Urothelium cell line (cell line): ENCODE data around the gene ANKFY1.
"Not testable (repeated sequence)": the region's sequence is repeated elsewhere in the genome, so short reads cannot be mapped to it uniquely, and the experiment has no call there.

Source experiments
- DNase-seq: peaks from one replicate; pipeline ENCODE4 v3.0.0; 2011; ENCODE audit warnings: low spot score, mixed read lengths
- FAIRE-seq: peaks from 2 replicates; lab custom pipeline; 2011; peaks lifted over from hg19 to GRCh38; lab: Jason Lieb, UNC

ANKFY1 gene

GRCh38 chr17:4258867-4259266 lies 4.9 kb downstream of the ANKFY1 start:
- FAIRE-seq (no peak), DNase-seq (no peak)

DNA sequence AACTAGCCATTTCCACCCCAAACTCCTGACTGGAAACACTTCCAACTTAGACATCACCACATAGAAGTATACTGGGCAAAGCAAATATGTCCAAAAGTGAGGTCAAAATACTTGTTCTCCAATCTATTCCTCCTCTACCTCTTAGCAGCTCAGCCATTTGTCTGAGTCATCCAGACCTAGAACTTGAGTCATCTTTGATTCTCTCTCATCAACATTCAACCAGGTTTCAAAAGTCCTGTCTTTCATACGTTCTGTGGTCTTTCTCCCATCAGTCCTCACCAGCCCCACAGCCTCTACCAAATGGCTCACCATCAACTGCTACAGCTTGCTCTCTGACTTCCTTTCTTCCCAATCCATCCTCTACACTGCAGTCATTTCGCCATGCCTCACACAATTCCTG lies 6.8 kb downstream of the ANKFY1 start:
- FAIRE-seq = no peak

GRCh38 chr17:4255271-4255670 lies 8.5 kb downstream of the ANKFY1 start:
- FAIRE-seq, DNase-seq: not testable (repeated sequence)

More for the DNA sequence above, 6.8 kb downstream of the ANKFY1 start:
- no peak for DNase-seq

GRCh38 chr17:4250887-4251286 lies 12.9 kb downstream of the ANKFY1 start:
- no peak for DNase-seq
- FAIRE-seq = no peak

DNA sequence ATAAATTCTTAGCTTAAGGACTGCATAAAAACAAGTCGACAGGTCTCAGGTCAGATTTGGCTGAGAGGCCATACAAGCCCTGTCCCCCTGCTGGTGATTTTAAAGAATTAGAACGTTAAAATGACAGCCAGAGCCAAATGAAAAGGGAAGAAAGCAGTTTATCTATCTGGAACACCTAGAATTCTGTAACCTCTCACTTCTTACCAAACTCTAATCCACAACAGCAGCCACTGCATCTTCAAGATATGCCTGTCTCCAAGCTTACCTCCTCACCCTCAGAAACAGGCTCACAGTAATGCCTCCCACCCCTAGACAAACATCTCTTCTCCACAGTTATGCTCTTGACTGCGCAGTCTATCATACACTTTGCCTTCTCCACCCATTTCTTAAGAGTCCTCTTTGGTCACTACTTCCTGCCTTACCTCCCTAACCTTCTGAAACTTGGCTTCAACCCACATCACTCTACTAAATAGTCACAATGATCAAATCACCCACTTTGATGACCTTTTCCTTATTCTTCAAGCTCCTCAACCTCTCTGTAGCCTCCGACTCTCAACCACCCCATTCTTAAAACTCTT lies 14.2 kb downstream of the ANKFY1 start:
- DNase-seq (peak; percentile 17), FAIRE-seq (no peak)

GRCh38 chr17:4248504-4249277 lies 15.1 kb downstream of the ANKFY1 start:
- FAIRE-seq (no peak), DNase-seq (no peak)

DNA sequence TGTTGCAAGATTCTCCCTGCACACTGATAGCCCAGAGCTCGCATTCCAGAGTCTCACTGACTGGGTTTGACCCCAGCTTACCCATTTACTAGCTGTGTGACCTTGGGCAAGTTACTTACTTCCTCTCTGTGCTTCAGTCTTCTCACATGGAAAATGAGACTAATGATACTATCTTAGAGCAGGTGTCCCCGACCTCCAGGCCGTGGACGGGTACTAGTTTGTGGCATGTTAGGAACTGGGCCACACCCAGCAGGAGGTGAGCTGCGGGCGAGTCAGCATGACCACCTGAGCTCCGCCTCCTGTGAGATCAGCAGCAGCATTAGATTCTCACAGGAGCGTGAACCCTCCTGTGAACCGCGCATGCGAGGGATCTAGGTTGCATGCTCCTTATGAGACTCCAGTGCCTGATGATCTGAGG lies 15.8 kb downstream of the ANKFY1 start:
- FAIRE-seq (no peak), DNase-seq (no peak)

GRCh38 chr17:4247361-4247970 lies 16.3 kb downstream of the ANKFY1 start:
- DNase-seq (no peak), FAIRE-seq (no peak)

DNA sequence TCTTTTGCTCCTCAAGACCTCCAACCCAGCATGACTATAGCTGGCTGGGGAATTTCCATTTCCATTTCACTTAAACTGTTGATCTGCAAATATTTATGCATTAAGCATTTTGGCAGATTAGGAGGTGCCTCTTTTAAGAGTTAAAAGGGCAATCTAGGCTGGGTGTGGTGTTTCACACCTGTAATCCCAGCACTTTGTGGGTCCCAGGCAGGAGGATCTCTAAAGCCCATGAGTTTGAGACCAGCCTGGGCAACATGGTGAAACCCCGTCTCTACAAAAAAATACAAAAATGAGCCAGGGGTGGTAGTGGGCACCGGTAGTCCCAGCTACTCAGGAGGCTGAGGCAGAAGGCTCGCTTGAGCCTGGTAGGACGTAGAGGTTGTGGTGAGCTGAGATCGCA lies 17.1 kb downstream of the ANKFY1 start:
- no peak for DNase-seq
- FAIRE-seq = no peak

DNA sequence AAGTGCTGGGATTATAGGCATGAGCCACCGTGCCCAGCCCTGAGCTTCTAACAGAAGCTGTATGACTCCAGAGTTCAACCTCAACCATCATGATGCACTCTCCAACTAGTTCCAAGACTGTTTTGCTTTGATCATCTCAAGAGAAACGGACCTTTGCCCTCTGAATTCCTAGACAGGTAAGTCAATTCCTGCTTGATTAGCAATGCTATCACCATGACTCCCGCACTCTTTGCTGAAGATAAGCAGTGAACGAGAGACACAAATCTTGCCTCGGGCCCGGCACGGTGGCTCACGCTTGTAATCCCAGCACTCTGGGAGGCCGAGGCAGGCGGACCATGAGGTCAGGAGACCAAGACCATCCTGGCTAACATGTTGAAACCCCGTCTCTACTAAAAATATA lies 22.2 kb downstream of the ANKFY1 start:
- FAIRE-seq (no peak), DNase-seq (no peak)

DNA sequence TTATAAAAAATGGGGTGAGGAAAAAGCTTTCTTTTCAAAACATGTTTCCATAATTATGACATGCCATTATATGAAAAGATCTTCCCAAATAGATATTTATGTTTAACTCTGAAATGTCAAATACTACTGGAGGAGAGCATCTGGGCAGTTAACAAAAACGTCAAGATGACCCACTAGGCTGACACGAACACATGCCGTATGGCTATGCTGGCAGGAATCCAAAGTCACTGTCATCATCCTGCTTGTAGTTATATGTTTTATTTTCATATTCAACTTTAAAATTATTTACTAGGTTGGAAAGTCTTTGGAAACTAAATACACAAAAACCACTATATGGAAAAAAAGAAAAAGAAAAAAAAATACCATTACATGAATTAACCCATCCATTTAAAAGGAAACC lies 27.3 kb downstream of the ANKFY1 start:
- FAIRE-seq (no peak), DNase-seq (no peak)

GRCh38 chr17:4235372-4236279 lies 28.2 kb downstream of the ANKFY1 start:
- no peak for FAIRE-seq
- DNase-seq = no peak

DNA sequence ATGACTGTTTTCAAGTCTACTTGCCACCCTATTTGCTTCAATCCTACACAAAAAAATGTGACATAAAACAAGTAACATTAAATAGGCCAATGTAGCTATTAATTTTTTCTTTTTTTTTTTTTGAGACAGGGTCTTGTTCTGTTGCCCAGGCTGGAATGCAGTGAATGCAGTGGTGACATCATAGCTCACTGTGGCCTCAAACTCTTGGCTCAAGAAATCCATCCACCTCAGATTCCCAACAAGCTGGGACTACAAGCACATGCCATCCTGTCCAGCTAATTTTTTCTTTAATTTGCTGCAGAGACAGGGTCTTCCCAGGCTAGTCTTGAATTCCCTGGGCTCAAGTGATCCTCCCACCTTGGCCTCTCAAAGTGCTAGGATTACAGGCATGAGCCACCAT lies 29.4 kb downstream of the ANKFY1 start:
- no peak for DNase-seq
- FAIRE-seq = no peak

- DNase-seq = no peak
- no peak for FAIRE-seq
These were observed 30.0 kb downstream of the ANKFY1 start for GRCh38 chr17:4233668-4234258.

GRCh38 chr17:4232168-4232813 lies 31.5 kb downstream of the ANKFY1 start:
- no peak for DNase-seq
- FAIRE-seq = no peak

- peak; percentile 66 for DNase-seq
- no peak for FAIRE-seq
These were observed 33.9 kb downstream of the ANKFY1 start for GRCh38 chr17:4229627-4230541.

- DNase-seq (no peak), FAIRE-seq (no peak)
These were observed 41.7 kb downstream of the ANKFY1 start for GRCh38 chr17:4221899-4222659.

DNA sequence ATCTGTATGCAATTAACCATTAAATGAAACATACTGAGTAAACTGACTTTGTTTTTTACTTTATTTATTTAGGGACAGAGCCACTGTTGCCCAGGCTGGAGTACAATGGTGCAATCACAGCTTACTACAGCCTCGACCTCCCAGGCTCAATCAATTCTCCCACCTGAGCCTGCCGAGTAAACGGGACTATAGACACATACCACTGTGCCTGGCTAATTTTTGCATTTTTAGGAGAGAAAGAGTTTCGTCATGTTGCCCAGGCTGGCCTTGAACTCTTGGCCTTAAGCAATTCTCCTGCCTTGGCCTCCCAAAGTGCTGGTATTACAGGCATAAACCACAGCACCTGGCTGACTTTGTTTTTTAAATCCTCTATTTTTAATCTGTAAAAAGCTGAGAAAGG lies 42.6 kb downstream of the ANKFY1 start:
- no peak for DNase-seq
- FAIRE-seq = no peak
